HG02642 (cell line): ENCODE data around the gene TRPM5.

Experiments
- ATAC-seq: cut with Tn5 transposase; IDR thresholded peaks from one replicate; pipeline ENCODE4 v1.9.1; 2021; ENCODE audit warnings: mild to moderate bottlenecking; ENCODE audit not compliant: unreplicated experiment, poor library complexity

The TRPM5 gene

GRCh38 chr11:2471048-2471803, 26.9 kb upstream of the TRPM5 start:
- ATAC-seq, result no peak

GRCh38 chr11:2470495-2470894, 26.2 kb upstream of the TRPM5 start:
- ATAC-seq, result no peak

GRCh38 chr11:2468363-2469235, 24.3 kb upstream of the TRPM5 start:
- no peak for ATAC-seq

- ATAC-seq, result no peak
These were observed 23.4 kb upstream of the TRPM5 start for GRCh38 chr11:2467695-2468055.

- ATAC-seq, result no peak
These were observed 22.8 kb upstream of the TRPM5 start for GRCh38 chr11:2466869-2467694.

GRCh38 chr11:2466069-2466801, 21.9 kb upstream of the TRPM5 start:
- ATAC-seq, result no peak

- no peak for ATAC-seq
These were observed 21.1 kb upstream of the TRPM5 start for GRCh38 chr11:2465202-2466068.

- ATAC-seq, result no peak
These were observed 20.3 kb upstream of the TRPM5 start for GRCh38 chr11:2464451-2465165.

- no peak for ATAC-seq
These were observed 19.5 kb upstream of the TRPM5 start for GRCh38 chr11:2463766-2464277.

- no peak for ATAC-seq
These were observed 18.9 kb upstream of the TRPM5 start for GRCh38 chr11:2462986-2463765.

- ATAC-seq, result no peak
These were observed 18.2 kb upstream of the TRPM5 start for GRCh38 chr11:2462543-2462985.

- no peak for ATAC-seq
These were observed 17.7 kb upstream of the TRPM5 start for GRCh38 chr11:2461956-2462542.

- ATAC-seq, result no peak
These were observed 17.1 kb upstream of the TRPM5 start for GRCh38 chr11:2461253-2461955.

GRCh38 chr11:2460540-2461252, 16.4 kb upstream of the TRPM5 start:
- ATAC-seq, result no peak

- no peak for ATAC-seq
These were observed 15.7 kb upstream of the TRPM5 start for GRCh38 chr11:2459796-2460531.
